SK-N-SH (cell line): ENCODE data around the gene MEG3. TPM values are rescaled to one million over a fixed set of nuclear protein-coding genes. Genes with fewer than 3 reads are reported as not detected.

ENCODE experiments used
- CTCF ChIA-PET: fragments of 300-600, 350-600 bp; formaldehyde crosslinking; extraction: SDS; loops from one replicate; lab custom pipeline; 2021; lab: Yijun Ruan, JAX
- POLR2A ChIA-PET: fragments of 350-600 bp; sonication (Branson Sonifier 250); formaldehyde crosslinking; extraction: SDS; loops from one replicate; lab custom pipeline; 2020; ENCODE audit warnings: antibody characterized with exemption, inconsistent platforms; lab: Yijun Ruan, JAX
- DNase-seq: peaks from one replicate; pipeline ENCODE4 v3.0.0; 2012
- H2AFZ ChIP-seq: fragments of 200-600 bp; sonication (generic); 2 replicates; pipeline ENCODE4 v1.8.1; 2016; ENCODE audit warnings: antibody characterized with exemption, mild to moderate bottlenecking, low read depth
- H3F3A ChIP-seq: fragments of 200-600 bp; sonication (generic); replicated peaks from 2 replicates; pipeline ENCODE3; 2016; ENCODE audit warnings: antibody characterized with exemption, mild to moderate bottlenecking; ENCODE audit not compliant: insufficient read depth
- H3K27ac ChIP-seq, 2 experiments: fragments of 200-500 bp in 1 of 2; fragments of 200-600 bp in 1 of 2; sonication (Bioruptor generic) in 1 of 2; sonication (generic), shearing (Covaris generic) in 1 of 2; 2 replicates each; pipeline versions ENCODE4 v1.5.1 to v1.6.1; 2014 to 2016; ENCODE audit warnings: low read depth in 2 of 2, inconsistent platforms in 1 of 2, low read length in 1 of 2, mild to moderate bottlenecking in 1 of 2, mixed read lengths in 1 of 2
- H3K27me3 ChIP-seq: fragments of 200-600 bp; sonication (generic), shearing (Covaris generic); 2 replicates; pipeline ENCODE4 v1.6.1; 2016; ENCODE audit warnings: mixed run types; ENCODE audit not compliant: insufficient read depth
- H3K36me3 ChIP-seq, 2 experiments: fragments of 200-500 bp in 1 of 2; fragments of 200-600 bp in 1 of 2; sonication (Bioruptor generic) in 1 of 2; sonication (generic) in 1 of 2; replicated peaks in 1 of 2; 2 replicates each; pipeline versions ENCODE3 to v1.5.1; 2014 to 2016; ENCODE audit warnings: low read length in 1 of 2, mild to moderate bottlenecking in 1 of 2; ENCODE audit not compliant: insufficient read depth in 2 of 2, control insufficient read depth in 1 of 2
- H3K4me1 ChIP-seq, 2 experiments: fragments of 200-500 bp in 1 of 2; fragments of 200-600 bp in 1 of 2; sonication (Bioruptor generic) in 1 of 2; sonication (generic), shearing (Covaris generic) in 1 of 2; 2 replicates each; pipeline versions ENCODE4 v1.5.1 to v1.6.1; 2014 to 2016; ENCODE audit warnings: low read depth in 1 of 2, low read length in 1 of 2, mixed run types in 1 of 2; ENCODE audit not compliant: insufficient read depth in 2 of 2, control insufficient read depth in 1 of 2
- H3K4me2 ChIP-seq: fragments of 200-600 bp; sonication (generic), shearing (Covaris generic); 2 replicates; pipeline ENCODE4 v1.6.1; 2017; ENCODE audit warnings: mixed run types
- H3K4me3 ChIP-seq, 2 experiments: fragments of 200-500 bp in 1 of 2; fragments of 200-600 bp in 1 of 2; sonication (Bioruptor generic) in 1 of 2; sonication (generic), shearing (Covaris generic) in 1 of 2; 2 replicates each; pipeline versions ENCODE4 v1.5.1 to v1.8.1; 2014 to 2016; ENCODE audit warnings: low read depth in 2 of 2, inconsistent platforms in 1 of 2, low read length in 1 of 2, mild to moderate bottlenecking in 1 of 2, mixed read lengths in 1 of 2, moderate library complexity in 1 of 2
- H3K79me2 ChIP-seq: fragments of 200-600 bp; sonication (generic); 2 replicates; pipeline ENCODE4 v1.8.1; 2017; ENCODE audit warnings: mild to moderate bottlenecking; ENCODE audit not compliant: insufficient read depth
- H3K9ac ChIP-seq: fragments of 200-600 bp; sonication (generic); 2 replicates; pipeline ENCODE4 v1.6.1; 2017; ENCODE audit warnings: mixed run types
- H3K9me2 ChIP-seq: fragments of 200-600 bp; sonication (generic); 2 replicates; pipeline ENCODE4 v1.6.1; 2017; ENCODE audit warnings: mixed run types
- H3K9me3 ChIP-seq: fragments of 200-600 bp; sonication (generic); 2 replicates; pipeline ENCODE4 v1.6.1; 2017; ENCODE audit warnings: mixed run types, mild to moderate bottlenecking, moderate library complexity
- H4K20me1 ChIP-seq: fragments of 200-600 bp; sonication (generic); 2 replicates; pipeline ENCODE4 v1.6.1; 2017; ENCODE audit warnings: mild to moderate bottlenecking, mixed run types; ENCODE audit not compliant: insufficient read depth
- ELF1 ChIP-seq: IDR thresholded peaks from 2 replicates; pipeline ENCODE4 v1.4.0; 2012
- EP300 ChIP-seq, 2 experiments: IDR thresholded peaks; 2 replicates each; pipeline versions ENCODE4 v1.4.0 to v1.6.1; 2012; ENCODE audit warnings: borderline replicate concordance in 1 of 2, low read depth in 1 of 2, low read length in 1 of 2
- EZH2phosphoT487 ChIP-seq: fragments of 200-600 bp; sonication (generic); IDR thresholded peaks from 2 replicates; pipeline ENCODE4 v1.6.1; 2017; ENCODE audit warnings: low read depth, mixed run types, mild to moderate bottlenecking, antibody characterized with exemption, moderate library complexity, borderline replicate concordance
- GABPA ChIP-seq: IDR thresholded peaks from 2 replicates; pipeline ENCODE4 v1.4.0; 2012; ENCODE audit warnings: low read depth, mild to moderate bottlenecking
- JUND ChIP-seq: IDR thresholded peaks from 2 replicates; pipeline ENCODE4 v1.4.0; 2012
- MEF2A ChIP-seq: IDR thresholded peaks from 2 replicates; pipeline ENCODE4 v1.4.0; 2012; ENCODE audit warnings: low read depth, borderline replicate concordance
- MXI1 ChIP-seq: IDR thresholded peaks from 2 replicates; pipeline ENCODE4 v1.6.1; 2012; ENCODE audit warnings: mild to moderate bottlenecking, low read depth, low read length, improper control_type of control experiment
- RAD21 ChIP-seq: IDR thresholded peaks from 2 replicates; pipeline ENCODE4 v1.6.1; 2012; ENCODE audit warnings: mild to moderate bottlenecking, low read length
- REST ChIP-seq: IDR thresholded peaks from 2 replicates; pipeline ENCODE4 v1.6.1; 2012; ENCODE audit warnings: mild to moderate bottlenecking, low read depth, low read length, moderate library complexity
- RXRA ChIP-seq: IDR thresholded peaks from 2 replicates; pipeline ENCODE4 v1.4.0; 2012; ENCODE audit warnings: low read depth, mild to moderate bottlenecking, borderline replicate concordance
- SIN3A ChIP-seq: IDR thresholded peaks from 2 replicates; pipeline ENCODE4 v1.6.1; 2012; ENCODE audit warnings: low read depth, mild to moderate bottlenecking, low read length, moderate library complexity, borderline replicate concordance
- SMC3 ChIP-seq: IDR thresholded peaks from 2 replicates; pipeline ENCODE4 v1.6.1; 2012; ENCODE audit warnings: low read depth, low read length, improper control_type of control experiment
- TCF12 ChIP-seq: IDR thresholded peaks from 2 replicates; pipeline ENCODE4 v1.4.0; 2012
- USF1 ChIP-seq: IDR thresholded peaks from 2 replicates; pipeline ENCODE4 v1.4.0; 2012; ENCODE audit warnings: low read depth, borderline replicate concordance
- USF2 ChIP-seq: fragments of 150-350 bp; IDR thresholded peaks from 2 replicates; pipeline ENCODE4 v1.6.1; 2017; ENCODE audit warnings: antibody characterized with exemption, low read length, low read depth, borderline replicate concordance
- YY1 ChIP-seq: IDR thresholded peaks from 2 replicates; pipeline ENCODE4 v1.4.0; 2012; ENCODE audit warnings: low read depth, mild to moderate bottlenecking
- WGBS: methylation state at CpG from one replicate; pipeline ENCODE4 v1.1.6; 2017; ENCODE audit warnings: low lambda C conversion rate; 5-methylcytosine and 5-hydroxymethylcytosine counted together
- polyA plus RNA-seq, 3 experiments: library from polyadenylated mRNA; depleted of rRNA; stranded (reverse); fragments of >200 nt; gene quantifications; 2 replicates each; pipeline ENCODE4 v1.2.3, GENCODE V29; 2012
- TF ChIP-seq, protein P1 (sequence below): IDR thresholded peaks from 2 replicates; pipeline ENCODE4 v1.4.0; 2012; ENCODE audit warnings: low read depth, borderline replicate concordance
- TF ChIP-seq, protein P2 (sequence below): fragments of 200-600 bp; sonication (generic); IDR thresholded peaks from 2 replicates; pipeline ENCODE4 v1.6.1; 2017; ENCODE audit warnings: antibody characterized with exemption, mild to moderate bottlenecking, moderate library complexity
- TF ChIP-seq, protein P3 (sequence below): IDR thresholded peaks from 2 replicates; pipeline ENCODE4 v1.4.0; 2012; ENCODE audit warnings: low read depth
- TF ChIP-seq, protein P4 (sequence below): IDR thresholded peaks from 2 replicates; pipeline ENCODE4; 2012

The MEG3 gene
- polyA plus RNA-seq, 1 of the 3 experiments (the other 2 are of a cell fraction), result not detected

DNA sequence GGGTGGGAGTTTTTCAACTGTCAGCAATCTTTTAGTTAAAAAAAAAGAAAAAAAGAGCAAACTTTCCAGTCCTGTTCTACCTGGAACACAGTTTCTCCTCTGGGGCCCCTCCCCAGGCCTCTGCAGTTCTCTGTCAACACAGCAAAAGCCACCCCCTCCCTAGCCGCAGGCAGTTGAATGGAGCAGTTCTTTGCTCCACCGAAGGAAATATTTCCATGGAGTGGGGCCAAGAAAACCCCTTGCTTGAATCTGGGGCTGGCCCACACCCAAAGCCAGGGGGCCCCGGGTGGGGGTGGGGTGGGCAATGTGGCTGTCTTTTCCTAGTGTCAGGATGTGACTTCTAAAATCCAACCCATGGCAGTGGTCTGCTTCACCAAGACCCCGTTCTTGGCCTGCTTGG, 5.0 kb upstream of the MEG3 start (continued):
- no peak for TF ChIP-seq USF1

GRCh38 chr14:100822013-100822412, 3.9 kb upstream of the MEG3 start:
- WGBS, result 60% methylated on average over 7 of the region's 7 CpGs
- POLR2A ChIA-PET, result no interaction called here
- H2AFZ ChIP-seq, result no peak overlapping the region
- no peaks in the 10 kb centered on the region for H3K27me3 ChIP-seq
- no peak overlapping the region for H3K27ac ChIP-seq
- H3K79me2 ChIP-seq, result no peaks in the 10 kb centered on the region
- no peak overlapping the region for H3K4me2 ChIP-seq
- H3K4me3 ChIP-seq, result no peak overlapping the region
- no peaks in the 10 kb centered on the region for H3K9me3 ChIP-seq
- TF ChIP-seq REST, result no peak
- no peak for TF ChIP-seq SIN3A
- no peak for TF ChIP-seq EP300 (IDR thresholded peaks at IDR 0.05; ENCODE audit: borderline replicate concordance in 1 of 2, low read depth in 1 of 2, low read length in 1 of 2)
- no peak for TF ChIP-seq MXI1
- TF ChIP-seq, protein P1, sequence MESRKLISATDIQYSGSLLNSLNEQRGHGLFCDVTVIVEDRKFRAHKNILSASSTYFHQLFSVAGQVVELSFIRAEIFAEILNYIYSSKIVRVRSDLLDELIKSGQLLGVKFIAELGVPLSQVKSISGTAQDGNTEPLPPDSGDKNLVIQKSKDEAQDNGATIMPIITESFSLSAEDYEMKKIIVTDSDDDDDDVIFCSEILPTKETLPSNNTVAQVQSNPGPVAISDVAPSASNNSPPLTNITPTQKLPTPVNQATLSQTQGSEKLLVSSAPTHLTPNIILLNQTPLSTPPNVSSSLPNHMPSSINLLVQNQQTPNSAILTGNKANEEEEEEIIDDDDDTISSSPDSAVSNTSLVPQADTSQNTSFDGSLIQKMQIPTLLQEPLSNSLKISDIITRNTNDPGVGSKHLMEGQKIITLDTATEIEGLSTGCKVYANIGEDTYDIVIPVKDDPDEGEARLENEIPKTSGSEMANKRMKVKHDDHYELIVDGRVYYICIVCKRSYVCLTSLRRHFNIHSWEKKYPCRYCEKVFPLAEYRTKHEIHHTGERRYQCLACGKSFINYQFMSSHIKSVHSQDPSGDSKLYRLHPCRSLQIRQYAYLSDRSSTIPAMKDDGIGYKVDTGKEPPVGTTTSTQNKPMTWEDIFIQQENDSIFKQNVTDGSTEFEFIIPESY, result no peak
- no peak for TF ChIP-seq JUND
- TF ChIP-seq USF2, result no peak
- no peak for TF ChIP-seq YY1
- TF ChIP-seq, protein P2, sequence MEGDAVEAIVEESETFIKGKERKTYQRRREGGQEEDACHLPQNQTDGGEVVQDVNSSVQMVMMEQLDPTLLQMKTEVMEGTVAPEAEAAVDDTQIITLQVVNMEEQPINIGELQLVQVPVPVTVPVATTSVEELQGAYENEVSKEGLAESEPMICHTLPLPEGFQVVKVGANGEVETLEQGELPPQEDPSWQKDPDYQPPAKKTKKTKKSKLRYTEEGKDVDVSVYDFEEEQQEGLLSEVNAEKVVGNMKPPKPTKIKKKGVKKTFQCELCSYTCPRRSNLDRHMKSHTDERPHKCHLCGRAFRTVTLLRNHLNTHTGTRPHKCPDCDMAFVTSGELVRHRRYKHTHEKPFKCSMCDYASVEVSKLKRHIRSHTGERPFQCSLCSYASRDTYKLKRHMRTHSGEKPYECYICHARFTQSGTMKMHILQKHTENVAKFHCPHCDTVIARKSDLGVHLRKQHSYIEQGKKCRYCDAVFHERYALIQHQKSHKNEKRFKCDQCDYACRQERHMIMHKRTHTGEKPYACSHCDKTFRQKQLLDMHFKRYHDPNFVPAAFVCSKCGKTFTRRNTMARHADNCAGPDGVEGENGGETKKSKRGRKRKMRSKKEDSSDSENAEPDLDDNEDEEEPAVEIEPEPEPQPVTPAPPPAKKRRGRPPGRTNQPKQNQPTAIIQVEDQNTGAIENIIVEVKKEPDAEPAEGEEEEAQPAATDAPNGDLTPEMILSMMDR, result no peak
- TF ChIP-seq, protein P3, sequence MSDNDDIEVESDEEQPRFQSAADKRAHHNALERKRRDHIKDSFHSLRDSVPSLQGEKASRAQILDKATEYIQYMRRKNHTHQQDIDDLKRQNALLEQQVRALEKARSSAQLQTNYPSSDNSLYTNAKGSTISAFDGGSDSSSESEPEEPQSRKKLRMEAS, result no peak
- TF ChIP-seq MEF2A, result no peak
- TF ChIP-seq, protein P4, sequence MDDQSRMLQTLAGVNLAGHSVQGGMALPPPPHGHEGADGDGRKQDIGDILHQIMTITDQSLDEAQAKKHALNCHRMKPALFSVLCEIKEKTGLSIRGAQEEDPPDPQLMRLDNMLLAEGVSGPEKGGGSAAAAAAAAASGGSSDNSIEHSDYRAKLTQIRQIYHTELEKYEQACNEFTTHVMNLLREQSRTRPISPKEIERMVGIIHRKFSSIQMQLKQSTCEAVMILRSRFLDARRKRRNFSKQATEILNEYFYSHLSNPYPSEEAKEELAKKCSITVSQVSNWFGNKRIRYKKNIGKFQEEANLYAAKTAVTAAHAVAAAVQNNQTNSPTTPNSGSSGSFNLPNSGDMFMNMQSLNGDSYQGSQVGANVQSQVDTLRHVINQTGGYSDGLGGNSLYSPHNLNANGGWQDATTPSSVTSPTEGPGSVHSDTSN, result no peak
- TF ChIP-seq SMC3, result no peak
- TF ChIP-seq RAD21, result no peak
- TF ChIP-seq GABPA, result no peak
- no peak for TF ChIP-seq ELF1
- TF ChIP-seq EZH2phosphoT487, result no peak
- no peak for TF ChIP-seq TCF12
- no peak for TF ChIP-seq RXRA
- H3K9me2 ChIP-seq, result no peaks in the 10 kb centered on the region
- no peak overlapping the region for H3K9ac ChIP-seq
- H3K36me3 ChIP-seq, result no peaks in the 10 kb centered on the region
- CTCF ChIA-PET, result no interaction called here
- peaks cover 0 to 11% of the 10 kb centered on the region in 2 experiments; a peak in 2 of 4 replicates for H3K4me1 ChIP-seq
- H3F3A ChIP-seq, result no peaks in the 10 kb centered on the region
- no peak for DNase-seq
- H4K20me1 ChIP-seq, result no peaks in the 10 kb centered on the region
